Activated CD4-positive, alpha-beta T cell treated with anti-CD3 and anti-CD28 coated beads, Interleukin-2, Interleukin-6, amounts not matched to agents 100 ng/mL and 50 ng/mL, durations not matched to agents 16 hours and 8 hours (primary cell): Measurements from ENCODE around the gene KCNA1.

Experiments used
- DNase-seq: peaks from one replicate; pipeline ENCODE4 v3.0.0-alpha.2; 2020

The KCNA1 gene

GRCh38 chr12:4914720-4915119, 5.0 kb downstream of the KCNA1 start:
- no peak for DNase-seq

- no peak for DNase-seq
Measured at GRCh38 chr12:4915752-4916151, 6.0 kb downstream of the KCNA1 start.

- DNase-seq = no peak
Measured at GRCh38 chr12:4918950-4919660, 9.4 kb downstream of the KCNA1 start.

GRCh38 chr12:4932576-4932975, 22.9 kb downstream of the KCNA1 start:
- no peak for DNase-seq

GRCh38 chr12:4933411-4933810, 23.7 kb downstream of the KCNA1 start:
- no peak for DNase-seq

GRCh38 chr12:4934407-4935035, 24.8 kb downstream of the KCNA1 start:
- DNase-seq = no peak

GRCh38 chr12:4938900-4939299, 29.2 kb downstream of the KCNA1 start:
- DNase-seq = no peak

- no peak for DNase-seq
Measured at GRCh38 chr12:4939418-4940023, 29.8 kb downstream of the KCNA1 start.

GRCh38 chr12:4943067-4943937, 33.6 kb downstream of the KCNA1 start:
- DNase-seq = no peak

- DNase-seq = no peak
Measured at GRCh38 chr12:4943938-4944284, 34.2 kb downstream of the KCNA1 start.

GRCh38 chr12:4947253-4947652, 37.5 kb downstream of the KCNA1 start:
- no peak for DNase-seq

- DNase-seq = no peak
Measured at GRCh38 chr12:4951083-4951482, 41.4 kb downstream of the KCNA1 start.

GRCh38 chr12:4951601-4952000, 41.9 kb downstream of the KCNA1 start:
- DNase-seq = no peak

- no peak for DNase-seq
Measured at GRCh38 chr12:4954621-4955354, 45.1 kb downstream of the KCNA1 start.

- no peak for DNase-seq
Measured at GRCh38 chr12:4956054-4956453, 46.3 kb downstream of the KCNA1 start.

- no peak for DNase-seq
Measured at GRCh38 chr12:4956968-4957367, 47.3 kb downstream of the KCNA1 start.

GRCh38 chr12:4957761-4958160, 48.1 kb downstream of the KCNA1 start:
- no peak for DNase-seq

- no peak for DNase-seq
Measured at GRCh38 chr12:4958697-4959375, 49.1 kb downstream of the KCNA1 start.

- no peak for DNase-seq
Measured at GRCh38 chr12:4959381-4959780, 49.7 kb downstream of the KCNA1 start.

- no peak for DNase-seq
Measured at GRCh38 chr12:4960030-4960429, 50.3 kb downstream of the KCNA1 start.

GRCh38 chr12:4960547-4960946, 50.8 kb downstream of the KCNA1 start:
- DNase-seq = no peak

- DNase-seq = no peak
Measured at GRCh38 chr12:4961311-4961710, 51.6 kb downstream of the KCNA1 start.
